Measurements from ENCODE around the gene NR1I3.

The NR1I3 gene

GRCh38 chr1:161218301-161219077, 19.5 kb downstream of the NR1I3 start:
- DNase-seq (ENCODE audit: low read depth) = no peak

- DNase-seq (ENCODE audit: low read depth) = no peak
Measured at GRCh38 chr1:161217831-161218230, 20.2 kb downstream of the NR1I3 start.

GRCh38 chr1:161216945-161217712, 20.9 kb downstream of the NR1I3 start:
- DNase-seq (ENCODE audit: low read depth) = peak; percentile 72

GRCh38 chr1:161215076-161215475, 22.9 kb downstream of the NR1I3 start, which contains the start of gene FCER1G:
TSS of gene FCER1G (plus strand) at chr1:161215295. CDS start at chr1:161215322, 27 bp downstream.
- no peak for DNase-seq (ENCODE audit: low read depth)

GRCh38 chr1:161214369-161214768, 23.6 kb downstream of the NR1I3 start:
- no peak for DNase-seq (ENCODE audit: low read depth)

GRCh38 chr1:161209790-161210409, 28.1 kb downstream of the NR1I3 start:
- peak; percentile 77 for DNase-seq (ENCODE audit: low read depth)

- no peak for DNase-seq (ENCODE audit: low read depth)
Measured at GRCh38 chr1:161207173-161207572, 30.8 kb downstream of the NR1I3 start.

GRCh38 chr1:161206411-161207140, 31.4 kb downstream of the NR1I3 start:
- DNase-seq (ENCODE audit: low read depth) = no peak

GRCh38 chr1:161201836-161202712, 35.9 kb downstream of the NR1I3 start, which contains the start of gene NDUFS2:
TSS of gene NDUFS2 (plus strand) at chr1:161202367. CDS start at chr1:161202386, 19 bp downstream.
- DNase-seq (ENCODE audit: low read depth) = peak; percentile 99

- peak; percentile 88 for DNase-seq (ENCODE audit: low read depth)
Measured at GRCh38 chr1:161200992-161201835, 36.8 kb downstream of the NR1I3 start.

GRCh38 chr1:161200421-161200991, 37.5 kb downstream of the NR1I3 start:
- DNase-seq (ENCODE audit: low read depth) = no peak

GRCh38 chr1:161199506-161200139, 38.4 kb downstream of the NR1I3 start:
- DNase-seq (ENCODE audit: low read depth) = no peak

GRCh38 chr1:161198897-161199431, 39.0 kb downstream of the NR1I3 start, which contains the start of gene ADAMTS4:
TSS of gene ADAMTS4 (minus strand) at chr1:161199054. CDS start at chr1:161198627, 427 bp downstream.
- peak; percentile 95 for DNase-seq (ENCODE audit: low read depth)

- DNase-seq (ENCODE audit: low read depth) = peak; percentile 69
Measured at GRCh38 chr1:161198194-161198896, 39.7 kb downstream of the NR1I3 start.

- DNase-seq (ENCODE audit: low read depth) = no peak
Measured at GRCh38 chr1:161197560-161198193, 40.3 kb downstream of the NR1I3 start.

- DNase-seq (ENCODE audit: low read depth) = peak; percentile 95
Measured at GRCh38 chr1:161196521-161197451, 41.2 kb downstream of the NR1I3 start.

Data from EH (cell line).